H1 (cell line): ENCODE results near the gene MSI2. TPM values are rescaled to one million over a fixed set of nuclear protein-coding genes. Genes with fewer than 3 reads are reported as not detected.

Experiments used
- CTCF ChIP-seq, 3 experiments: IDR thresholded peaks; 1 replicate in 2 of 3; 2 replicates in 1 of 3; pipeline versions ENCODE4 v1.5.1 to v1.6.1; 2011; ENCODE audit warnings: low read length in 3 of 3, mild to moderate bottlenecking in 3 of 3, inconsistent platforms in 2 of 3, low read depth in 1 of 3, moderate library complexity in 1 of 3; ENCODE audit not compliant: insufficient read depth in 1 of 3; ENCODE audit errors: control extremely low read depth in 1 of 3
- polyA plus RNA-seq, 7 experiments: library from polyadenylated mRNA; depleted of rRNA in 3 of 7; stranded (reverse) in 5 of 7; unstranded in 2 of 7; fragments of >200 nt in 5 of 7; fragments of 200-250 nt in 2 of 7; gene quantifications; 1 replicate in 5 of 7; 2 replicates in 1 of 7; 4 replicates in 1 of 7; pipeline versions ENCODE4 v1.2.1 to v1.2.3, GENCODE V29; 2011 to 2013; ENCODE audit warnings: missing spikeins in 2 of 7, mixed read lengths in 2 of 7
- total RNA-seq: library from RNA; stranded (reverse); fragmentation: NEBNext Ultra II Directional; extraction: Animal tissue kit (Norgen Biotek cat#: 25700); gene quantifications from 2 replicates; pipeline ENCODE4 v1.2.1, GENCODE V29; 2021
- TF ChIP-seq, protein P1 (sequence below): fragments of 300-600 bp; sonication (generic); IDR thresholded peaks from 2 replicates; pipeline ENCODE4 v1.7.1; 2012; ENCODE audit warnings: low read length, moderate library complexity, mild to moderate bottlenecking, inconsistent platforms; ENCODE audit not compliant: insufficient replicate concordance

MSI2 gene
- total and polyA plus RNA-seq, 2 of the 8 experiments (the other 6 are each of a cell fraction or from before 2014, with no cell fraction given) = 36.7 to 80.6 TPM

DNA sequence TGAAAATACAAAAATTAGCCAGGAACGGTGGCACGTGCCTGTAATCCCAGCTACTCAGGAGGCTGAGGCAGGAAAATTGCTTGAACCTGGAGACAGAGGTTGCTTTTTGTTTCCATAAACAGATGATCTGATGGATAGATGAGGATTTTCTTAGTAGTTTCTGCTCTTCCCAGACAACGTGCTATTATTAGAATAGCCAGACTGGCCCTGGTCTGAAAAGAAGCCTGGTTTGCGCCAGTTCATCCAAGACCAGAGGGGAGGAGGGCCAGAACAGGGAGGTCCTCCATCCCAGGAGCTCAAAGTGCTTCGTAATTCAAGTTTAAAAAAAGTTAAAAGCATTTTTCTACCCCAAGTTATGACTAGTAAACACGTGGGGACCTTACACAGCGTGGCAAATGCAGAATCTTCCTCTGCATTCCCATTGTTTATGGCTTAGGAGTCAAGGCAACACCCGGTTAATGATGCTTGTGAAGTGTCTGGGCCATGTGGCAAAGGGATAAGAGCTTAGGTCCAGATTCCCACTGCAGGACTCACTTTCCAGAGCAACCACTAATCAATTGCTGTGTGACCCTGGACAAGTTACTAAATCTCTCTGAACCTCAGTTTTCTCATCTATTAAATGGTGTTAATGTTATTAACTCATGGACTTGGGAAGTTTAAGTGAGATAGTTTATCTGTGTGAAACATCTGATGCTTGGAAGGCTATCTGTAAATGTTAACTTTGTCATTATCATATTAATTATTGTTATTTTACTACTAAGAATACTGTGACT lies 283.4 kb downstream of the MSI2 start (continued):
- TF ChIP-seq, protein P1, sequence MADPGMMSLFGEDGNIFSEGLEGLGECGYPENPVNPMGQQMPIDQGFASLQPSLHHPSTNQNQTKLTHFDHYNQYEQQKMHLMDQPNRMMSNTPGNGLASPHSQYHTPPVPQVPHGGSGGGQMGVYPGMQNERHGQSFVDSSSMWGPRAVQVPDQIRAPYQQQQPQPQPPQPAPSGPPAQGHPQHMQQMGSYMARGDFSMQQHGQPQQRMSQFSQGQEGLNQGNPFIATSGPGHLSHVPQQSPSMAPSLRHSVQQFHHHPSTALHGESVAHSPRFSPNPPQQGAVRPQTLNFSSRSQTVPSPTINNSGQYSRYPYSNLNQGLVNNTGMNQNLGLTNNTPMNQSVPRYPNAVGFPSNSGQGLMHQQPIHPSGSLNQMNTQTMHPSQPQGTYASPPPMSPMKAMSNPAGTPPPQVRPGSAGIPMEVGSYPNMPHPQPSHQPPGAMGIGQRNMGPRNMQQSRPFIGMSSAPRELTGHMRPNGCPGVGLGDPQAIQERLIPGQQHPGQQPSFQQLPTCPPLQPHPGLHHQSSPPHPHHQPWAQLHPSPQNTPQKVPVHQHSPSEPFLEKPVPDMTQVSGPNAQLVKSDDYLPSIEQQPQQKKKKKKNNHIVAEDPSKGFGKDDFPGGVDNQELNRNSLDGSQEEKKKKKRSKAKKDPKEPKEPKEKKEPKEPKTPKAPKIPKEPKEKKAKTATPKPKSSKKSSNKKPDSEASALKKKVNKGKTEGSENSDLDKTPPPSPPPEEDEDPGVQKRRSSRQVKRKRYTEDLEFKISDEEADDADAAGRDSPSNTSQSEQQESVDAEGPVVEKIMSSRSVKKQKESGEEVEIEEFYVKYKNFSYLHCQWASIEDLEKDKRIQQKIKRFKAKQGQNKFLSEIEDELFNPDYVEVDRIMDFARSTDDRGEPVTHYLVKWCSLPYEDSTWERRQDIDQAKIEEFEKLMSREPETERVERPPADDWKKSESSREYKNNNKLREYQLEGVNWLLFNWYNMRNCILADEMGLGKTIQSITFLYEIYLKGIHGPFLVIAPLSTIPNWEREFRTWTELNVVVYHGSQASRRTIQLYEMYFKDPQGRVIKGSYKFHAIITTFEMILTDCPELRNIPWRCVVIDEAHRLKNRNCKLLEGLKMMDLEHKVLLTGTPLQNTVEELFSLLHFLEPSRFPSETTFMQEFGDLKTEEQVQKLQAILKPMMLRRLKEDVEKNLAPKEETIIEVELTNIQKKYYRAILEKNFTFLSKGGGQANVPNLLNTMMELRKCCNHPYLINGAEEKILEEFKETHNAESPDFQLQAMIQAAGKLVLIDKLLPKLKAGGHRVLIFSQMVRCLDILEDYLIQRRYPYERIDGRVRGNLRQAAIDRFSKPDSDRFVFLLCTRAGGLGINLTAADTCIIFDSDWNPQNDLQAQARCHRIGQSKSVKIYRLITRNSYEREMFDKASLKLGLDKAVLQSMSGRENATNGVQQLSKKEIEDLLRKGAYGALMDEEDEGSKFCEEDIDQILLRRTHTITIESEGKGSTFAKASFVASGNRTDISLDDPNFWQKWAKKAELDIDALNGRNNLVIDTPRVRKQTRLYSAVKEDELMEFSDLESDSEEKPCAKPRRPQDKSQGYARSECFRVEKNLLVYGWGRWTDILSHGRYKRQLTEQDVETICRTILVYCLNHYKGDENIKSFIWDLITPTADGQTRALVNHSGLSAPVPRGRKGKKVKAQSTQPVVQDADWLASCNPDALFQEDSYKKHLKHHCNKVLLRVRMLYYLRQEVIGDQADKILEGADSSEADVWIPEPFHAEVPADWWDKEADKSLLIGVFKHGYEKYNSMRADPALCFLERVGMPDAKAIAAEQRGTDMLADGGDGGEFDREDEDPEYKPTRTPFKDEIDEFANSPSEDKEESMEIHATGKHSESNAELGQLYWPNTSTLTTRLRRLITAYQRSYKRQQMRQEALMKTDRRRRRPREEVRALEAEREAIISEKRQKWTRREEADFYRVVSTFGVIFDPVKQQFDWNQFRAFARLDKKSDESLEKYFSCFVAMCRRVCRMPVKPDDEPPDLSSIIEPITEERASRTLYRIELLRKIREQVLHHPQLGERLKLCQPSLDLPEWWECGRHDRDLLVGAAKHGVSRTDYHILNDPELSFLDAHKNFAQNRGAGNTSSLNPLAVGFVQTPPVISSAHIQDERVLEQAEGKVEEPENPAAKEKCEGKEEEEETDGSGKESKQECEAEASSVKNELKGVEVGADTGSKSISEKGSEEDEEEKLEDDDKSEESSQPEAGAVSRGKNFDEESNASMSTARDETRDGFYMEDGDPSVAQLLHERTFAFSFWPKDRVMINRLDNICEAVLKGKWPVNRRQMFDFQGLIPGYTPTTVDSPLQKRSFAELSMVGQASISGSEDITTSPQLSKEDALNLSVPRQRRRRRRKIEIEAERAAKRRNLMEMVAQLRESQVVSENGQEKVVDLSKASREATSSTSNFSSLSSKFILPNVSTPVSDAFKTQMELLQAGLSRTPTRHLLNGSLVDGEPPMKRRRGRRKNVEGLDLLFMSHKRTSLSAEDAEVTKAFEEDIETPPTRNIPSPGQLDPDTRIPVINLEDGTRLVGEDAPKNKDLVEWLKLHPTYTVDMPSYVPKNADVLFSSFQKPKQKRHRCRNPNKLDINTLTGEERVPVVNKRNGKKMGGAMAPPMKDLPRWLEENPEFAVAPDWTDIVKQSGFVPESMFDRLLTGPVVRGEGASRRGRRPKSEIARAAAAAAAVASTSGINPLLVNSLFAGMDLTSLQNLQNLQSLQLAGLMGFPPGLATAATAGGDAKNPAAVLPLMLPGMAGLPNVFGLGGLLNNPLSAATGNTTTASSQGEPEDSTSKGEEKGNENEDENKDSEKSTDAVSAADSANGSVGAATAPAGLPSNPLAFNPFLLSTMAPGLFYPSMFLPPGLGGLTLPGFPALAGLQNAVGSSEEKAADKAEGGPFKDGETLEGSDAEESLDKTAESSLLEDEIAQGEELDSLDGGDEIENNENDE = no peak
- TF ChIP-seq CTCF (IDR thresholded peaks at IDR 0.05; ENCODE audit: control extremely low read depth in 1 of 3, insufficient read depth in 1 of 3, low read depth in 1 of 3, low read length in 3 of 3) = no peak
